ENCODE results near the gene EEF1AKMT1. TPM values are rescaled to one million over a fixed set of nuclear protein-coding genes. Genes with fewer than 3 reads are reported as not detected.
"Not testable (repeated sequence)": the region's sequence is repeated elsewhere in the genome, so short reads cannot be mapped to it uniquely, and the experiment has no call there.

Gene EEF1AKMT1
- total and polyA plus RNA-seq, 7 donors: 5.8 to 17.8 (median 10.0) TPM

GRCh38 chr13:20686167-20686566 lies 87.6 kb downstream of the EEF1AKMT1 start:
- peaks cover 0 to 12% (median 0%) of the 10 kb centered on the region in 4 donors for H3K36me3 ChIP-seq
- DNase-seq: no peak
- H3K4me3 ChIP-seq: no peak overlapping the region
- WGBS, 2 donors: 89 to 92% methylated on average over 1 of the region's 1 CpG
- no peaks in the 10 kb centered on the region for H3K4me1 ChIP-seq
- H3K27ac ChIP-seq: no peak overlapping the region
- TF ChIP-seq CTCF (IDR thresholded peaks at IDR 0.05): no peak
- no peak for TF ChIP-seq POLR2AphosphoS5 (IDR thresholded peaks at IDR 0.05)
- no peaks in the 10 kb centered on the region for H3K27me3 ChIP-seq
- intact Hi-C loops (cut with DNase I): no loop called here
- H3K9me3 ChIP-seq: no peaks in the 10 kb centered on the region

- TF ChIP-seq EP300 (IDR thresholded peaks at IDR 0.05) (no peak), POLR2AphosphoS5 (IDR thresholded peaks at IDR 0.05) (no peak), POLR2A (IDR thresholded peaks at IDR 0.05) (no peak), CTCF (IDR thresholded peaks at IDR 0.05) (no peak)
- Histone ChIP-seq H3K36me3 (peaks cover 0 to 7% (median 0%) of the 10 kb centered on the region in 4 donors), H3K4me3 (no peak overlapping the region), H3K9me3 (no peaks in the 10 kb centered on the region), H3K4me1 (no peaks in the 10 kb centered on the region), H3K27me3 (no peaks in the 10 kb centered on the region), H3K27ac (no peak overlapping the region)
- intact Hi-C loops (cut with DNase I): no loop called here
- no peak for DNase-seq
- 74 to 83% methylated on average over 6 of the region's 6 CpGs for WGBS, 2 donors
These were observed 88.7 kb downstream of the EEF1AKMT1 start for GRCh38 chr13:20685092-20685491.

GRCh38 chr13:20684546-20684945 lies 89.2 kb downstream of the EEF1AKMT1 start:
- Histone ChIP-seq H3K4me1 (no peaks in the 10 kb centered on the region), H3K27me3 (no peaks in the 10 kb centered on the region), H3K4me3 (no peak overlapping the region), H3K27ac (no peak overlapping the region), H3K9me3 (no peaks in the 10 kb centered on the region), H3K36me3 (peaks cover 0 to 6% (median 0%) of the 10 kb centered on the region in 4 donors)
- 80 to 88% methylated on average over 18 of the region's 18 CpGs for WGBS, 2 donors
- no peak for TF ChIP-seq POLR2A (IDR thresholded peaks at IDR 0.05)
- intact Hi-C loops (cut with DNase I): no loop called here
- DNase-seq: no peak

- peaks cover 0 to 6% (median 0%) of the 10 kb centered on the region in 4 donors for H3K36me3 ChIP-seq
- TF ChIP-seq CTCF (IDR thresholded peaks at IDR 0.05) (no peak), EP300 (IDR thresholded peaks at IDR 0.05) (no peak), POLR2AphosphoS5 (IDR thresholded peaks at IDR 0.05) (no peak), POLR2A (IDR thresholded peaks at IDR 0.05) (no peak)
- no peaks in the 10 kb centered on the region for H3K27me3 ChIP-seq
- H3K4me3 ChIP-seq: no peak overlapping the region
- H3K4me1 ChIP-seq: no peaks in the 10 kb centered on the region
- DNase-seq: no peak
- 95 to 96% methylated on average over 4 of the region's 4 CpGs for WGBS, 2 donors
- H3K9me3 ChIP-seq: no peaks in the 10 kb centered on the region
- no peak overlapping the region for H3K27ac ChIP-seq
- intact Hi-C loops (cut with DNase I): no loop called here
These were observed 89.7 kb downstream of the EEF1AKMT1 start for GRCh38 chr13:20684041-20684440.

- H3K27me3 ChIP-seq: no peaks in the 10 kb centered on the region
- intact Hi-C loops (cut with DNase I): no loop called here
- TF ChIP-seq POLR2A (IDR thresholded peaks at IDR 0.05) (no peak), POLR2AphosphoS5 (IDR thresholded peaks at IDR 0.05) (no peak), CTCF (IDR thresholded peaks at IDR 0.05) (no peak), EP300 (IDR thresholded peaks at IDR 0.05) (no peak)
- no peak overlapping the region for H3K4me3 ChIP-seq
- DNase-seq: no peak
- H3K36me3 ChIP-seq: peaks cover 0 to 6% (median 0%) of the 10 kb centered on the region in 4 donors
- WGBS, 2 donors: 98 to 99% methylated on average over 1 of the region's 1 CpG
- no peak overlapping the region for H3K27ac ChIP-seq
- H3K4me1 ChIP-seq: no peaks in the 10 kb centered on the region
- no peaks in the 10 kb centered on the region for H3K9me3 ChIP-seq
These were observed 91.7 kb downstream of the EEF1AKMT1 start for GRCh38 chr13:20682061-20682460.

GRCh38 chr13:20681481-20681880 lies 92.3 kb downstream of the EEF1AKMT1 start:
- DNase-seq; H3K36me3 ChIP-seq; intact Hi-C loops (cut with DNase I); H3K4me3 ChIP-seq; H3K27ac ChIP-seq; H3K4me1 ChIP-seq; H3K27me3 ChIP-seq; H3K9me3 ChIP-seq: not testable (repeated sequence)
- 80 to 93% methylated on average over 5 of the region's 5 CpGs for whole genome bisulfite sequencing, 2 donors

All from sigmoid colon (tissue), 7 donors.